Activated T-cell treated with anti-CD3 and anti-CD28 coated beads for 48 hours (primary cell): ENCODE results near the gene ACOD1.
"Not testable (repeated sequence)": the region's sequence is repeated elsewhere in the genome, so short reads cannot be mapped to it uniquely, and the experiment has no call there.

ENCODE experiments used
- DNase-seq: peaks from one replicate; pipeline ENCODE4 v3.0.0-alpha.2; 2020; ENCODE audit warnings: low read depth

The ACOD1 gene

DNA sequence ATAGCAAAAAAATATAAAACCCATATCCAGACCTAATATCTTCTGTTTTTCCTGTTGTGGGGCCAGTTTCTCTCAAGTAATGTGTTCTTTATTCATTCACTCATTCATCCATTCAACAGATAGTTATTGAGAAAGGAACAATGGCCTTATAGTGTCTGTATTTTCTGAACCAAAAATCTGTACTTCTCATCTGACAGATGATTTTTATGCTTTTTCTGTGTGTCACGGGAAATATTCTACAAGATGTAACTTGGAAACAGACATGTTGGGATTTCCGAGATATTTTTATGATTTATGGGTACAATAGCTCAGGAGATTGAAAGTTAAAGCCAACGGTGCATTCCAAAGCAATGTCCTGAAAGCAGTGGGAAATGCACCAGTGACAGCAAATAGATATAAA lies 5.7 kb downstream of the ACOD1 start:
- no peak for DNase-seq

DNA sequence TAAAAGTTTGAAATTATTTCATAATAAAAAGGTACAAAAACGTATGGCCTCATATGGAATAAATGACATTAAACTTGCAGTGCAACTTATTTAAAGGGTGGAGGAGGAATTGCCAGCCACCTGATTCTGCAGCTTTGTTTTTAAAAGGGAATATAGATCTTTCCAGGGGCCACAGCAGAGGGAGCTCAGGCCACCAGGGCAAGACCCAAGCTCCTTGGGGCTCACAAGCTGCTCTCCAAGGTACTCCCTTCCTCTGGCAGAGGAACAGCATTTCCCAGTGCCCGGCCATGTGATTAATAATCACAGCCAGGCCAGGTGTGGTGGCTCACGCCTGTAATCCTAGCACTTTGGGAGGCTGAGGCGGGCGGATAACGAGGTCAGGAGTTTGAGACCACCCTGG lies 6.2 kb downstream of the ACOD1 start:
- no peak for DNase-seq

GRCh38 chr13:76955193-76955592 lies 6.9 kb downstream of the ACOD1 start:
- DNase-seq: no peak

- DNase-seq: no peak
Observed at GRCh38 chr13:76955661-76956060, 7.3 kb downstream of the ACOD1 start.

DNA sequence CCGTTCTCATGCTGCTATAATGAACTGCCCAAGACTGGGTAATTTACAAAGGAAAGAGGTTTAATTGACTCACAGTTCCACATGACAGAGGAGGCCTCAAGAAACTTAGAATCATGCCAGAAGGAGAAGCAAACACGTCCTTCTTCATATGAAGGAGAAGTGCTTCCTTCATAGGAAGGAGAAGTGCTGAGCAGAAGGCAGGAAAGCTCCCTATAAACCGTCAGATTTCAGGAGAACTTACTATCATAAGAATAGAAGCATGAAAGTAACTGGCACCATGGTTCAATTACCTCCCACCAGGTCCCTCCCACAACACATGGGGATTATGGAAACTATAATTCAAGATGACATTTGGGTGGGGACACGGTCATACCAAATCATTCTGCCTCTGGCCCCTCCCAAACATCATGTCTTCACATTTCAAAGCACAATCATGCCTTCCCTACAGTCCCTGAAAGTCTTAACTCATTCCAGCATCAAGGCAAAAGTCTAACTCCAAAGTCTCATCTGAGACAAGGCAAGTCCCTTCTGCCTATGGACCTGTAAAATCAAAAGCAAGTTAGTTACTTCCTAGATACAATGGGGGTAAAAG lies 10.6 kb downstream of the ACOD1 start:
- no peak for DNase-seq

DNA sequence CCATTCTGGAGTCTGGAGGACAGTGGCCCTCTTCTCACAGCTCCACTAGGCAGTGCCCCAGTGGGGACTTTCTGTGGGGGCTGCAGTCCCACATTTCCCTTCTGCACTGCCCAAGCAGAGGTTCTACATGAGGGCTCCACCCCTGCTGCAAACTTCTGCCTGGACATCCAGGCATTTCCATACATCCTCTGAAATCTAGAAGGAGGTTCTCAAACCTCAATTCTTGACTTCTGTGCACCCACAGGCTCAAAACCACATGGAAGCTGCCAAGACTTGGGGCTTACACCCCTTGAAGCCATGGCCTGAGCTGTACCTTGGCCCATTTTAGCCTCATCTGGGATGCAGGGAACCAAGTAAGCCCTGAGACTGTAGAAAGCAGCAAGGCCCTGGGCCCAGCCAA lies 11.4 kb downstream of the ACOD1 start:
- DNase-seq: not testable (repeated sequence)

GRCh38 chr13:76965759-76966421 lies 17.6 kb downstream of the ACOD1 start:
- DNase-seq: no peak

DNA sequence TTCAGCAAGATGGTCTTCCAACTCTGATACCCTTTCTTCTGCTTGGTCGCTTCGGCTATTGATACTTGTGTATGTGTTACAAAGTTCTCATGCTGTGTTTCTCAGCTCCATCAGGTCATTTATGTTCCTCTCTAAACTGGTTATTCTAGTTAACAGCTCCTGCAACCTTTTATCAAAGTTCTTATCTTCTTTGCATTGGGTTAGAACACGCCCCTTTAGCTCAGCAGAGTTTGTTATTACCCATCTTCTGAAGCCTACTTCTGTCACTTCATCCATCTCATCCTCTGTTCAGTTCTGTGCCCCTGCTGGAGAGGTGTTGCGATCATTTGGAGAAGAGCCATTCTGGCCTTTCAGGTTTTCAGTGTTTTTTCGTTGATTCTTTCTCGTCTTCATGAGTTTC lies 18.7 kb downstream of the ACOD1 start:
- DNase-seq: no peak

DNA sequence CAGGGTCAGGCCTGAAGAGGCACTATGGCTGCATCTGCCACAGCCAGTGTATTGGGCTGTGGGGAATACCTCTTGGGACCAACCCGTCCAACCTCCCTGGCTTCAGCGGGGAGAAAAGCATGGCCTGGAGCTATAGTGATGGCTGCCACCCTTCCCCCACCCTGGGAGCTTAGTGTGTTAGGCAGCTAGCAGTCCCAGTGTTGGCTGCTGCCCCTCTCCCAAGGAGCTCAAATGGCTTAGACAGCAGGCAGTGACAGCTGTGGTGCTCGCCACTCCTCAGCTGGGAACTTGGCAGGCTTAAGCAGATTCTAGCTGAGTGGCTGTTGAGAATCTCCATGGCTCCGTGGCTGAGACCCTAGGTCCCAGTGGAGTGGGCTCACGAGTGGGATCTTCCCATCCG lies 19.7 kb downstream of the ACOD1 start:
- DNase-seq: no peak

DNA sequence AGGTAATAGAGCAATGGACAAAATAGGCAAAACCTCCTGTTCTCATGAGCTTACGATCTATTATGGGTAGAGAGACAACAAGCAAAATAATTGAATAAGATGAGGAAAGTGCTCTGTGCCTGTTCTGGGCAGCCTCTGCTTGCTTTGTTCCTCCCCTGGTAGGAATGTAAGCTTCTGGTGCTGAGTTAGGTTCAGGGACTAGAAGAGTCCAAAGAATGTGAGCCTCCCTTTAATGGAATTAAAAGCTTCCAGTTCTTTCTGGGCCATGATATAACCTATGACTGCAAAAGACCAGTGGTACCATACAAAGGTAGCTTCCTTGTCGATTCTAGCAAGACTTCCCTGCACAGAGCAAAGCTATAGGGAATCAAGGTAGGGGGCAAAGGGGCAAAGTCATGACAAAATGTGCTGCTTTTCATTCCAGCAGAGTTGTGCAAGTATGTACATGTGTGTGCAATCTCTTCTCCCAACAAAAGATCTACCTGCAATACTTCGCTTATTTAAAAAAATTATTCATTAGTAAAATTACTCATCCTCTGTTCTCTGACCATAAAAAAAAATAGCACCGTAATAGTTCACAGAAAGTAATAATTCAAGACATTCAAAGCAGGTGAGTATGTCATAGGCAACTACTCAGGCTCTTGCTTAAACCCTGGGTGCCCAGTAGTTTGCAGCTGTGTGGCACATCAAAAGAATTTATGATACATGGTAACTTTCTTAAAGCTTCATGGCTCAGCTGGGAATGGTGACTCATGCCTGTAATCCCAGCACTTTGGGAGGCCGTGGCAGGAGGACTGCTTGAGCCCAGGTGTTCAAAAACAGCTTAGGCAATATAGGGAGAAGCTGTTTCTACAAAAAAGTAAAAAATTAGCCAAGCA lies 21.4 kb downstream of the ACOD1 start:
- no peak for DNase-seq

GRCh38 chr13:76971215-76971614 lies 22.9 kb downstream of the ACOD1 start:
- DNase-seq: no peak

DNA sequence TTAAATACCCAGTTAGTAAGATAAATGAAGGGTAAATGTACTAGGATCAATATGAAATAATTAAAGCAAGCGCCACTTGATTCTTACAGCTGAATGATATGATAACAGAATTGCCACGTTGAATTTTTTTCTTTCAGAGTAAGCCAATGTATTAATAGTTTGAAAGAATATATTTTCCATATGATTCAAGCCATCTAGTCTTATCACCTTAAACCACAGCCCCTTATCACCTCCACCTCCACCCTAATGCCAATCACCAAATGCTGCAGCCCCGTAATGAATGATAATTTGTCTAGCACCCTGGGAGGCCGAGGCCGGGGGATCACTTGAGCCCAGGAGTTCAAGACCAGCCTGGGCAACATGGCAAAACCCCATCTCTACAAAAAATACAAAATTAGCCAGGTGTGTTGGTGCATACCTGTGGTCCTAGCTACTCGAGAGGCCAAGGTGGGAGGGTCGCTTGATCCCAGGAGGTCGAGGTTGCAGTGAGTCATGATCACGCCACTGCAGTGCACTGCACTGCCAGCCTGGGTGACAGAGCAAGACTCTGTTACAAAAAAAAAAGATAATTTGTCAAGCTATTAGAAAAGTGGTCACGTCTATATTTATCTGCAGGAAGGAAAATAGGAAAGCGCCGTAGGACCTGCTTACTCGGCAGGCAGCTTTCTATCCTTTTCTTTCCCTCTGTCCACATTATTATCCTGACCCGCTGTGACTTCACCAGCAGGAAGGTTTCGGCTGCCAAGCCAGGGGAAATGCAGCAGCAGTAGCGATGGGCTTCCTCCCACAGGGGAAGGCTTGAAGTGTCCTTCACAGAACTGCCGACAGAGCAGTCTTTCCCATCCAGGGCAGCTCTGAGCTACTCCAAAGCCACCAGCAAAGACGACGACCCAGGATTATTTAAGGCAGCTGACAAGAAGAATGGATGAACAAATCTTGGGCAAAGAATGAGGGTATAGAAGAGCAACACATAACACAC lies 23.8 kb downstream of the ACOD1 start:
- DNase-seq: no peak

DNA sequence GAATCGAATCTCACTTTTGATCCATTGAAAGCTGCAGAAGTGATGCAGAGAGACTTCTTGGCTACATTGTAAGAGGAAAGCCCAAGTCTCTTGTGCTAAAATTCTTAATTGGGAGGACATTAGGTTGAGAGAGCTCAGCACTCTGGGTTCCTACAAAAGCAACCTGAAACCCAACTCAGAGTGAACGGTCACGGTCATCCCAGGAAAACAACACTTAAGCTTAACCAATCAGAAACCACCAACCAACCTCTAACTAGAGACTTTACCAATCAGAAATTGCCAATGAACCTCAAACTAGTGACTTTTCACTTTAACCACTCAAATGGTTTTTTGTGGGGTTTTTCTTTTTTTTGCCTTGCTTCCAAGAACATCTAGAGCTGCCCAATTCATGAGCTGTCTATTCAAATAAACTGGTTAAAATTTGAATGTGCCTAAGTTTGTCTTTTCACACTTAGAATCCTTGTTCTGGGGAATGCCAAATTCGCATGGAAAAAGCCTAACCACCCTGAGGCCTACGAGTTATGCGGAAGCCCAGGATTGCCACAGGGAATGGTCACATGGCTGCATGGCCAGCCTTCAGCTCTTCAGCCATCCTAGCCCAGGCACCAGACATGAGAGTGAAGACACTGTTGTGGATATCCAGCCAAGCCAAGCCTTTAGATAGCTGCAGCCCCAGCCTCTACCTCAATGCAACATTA lies 25.8 kb downstream of the ACOD1 start:
- DNase-seq: no peak

DNA sequence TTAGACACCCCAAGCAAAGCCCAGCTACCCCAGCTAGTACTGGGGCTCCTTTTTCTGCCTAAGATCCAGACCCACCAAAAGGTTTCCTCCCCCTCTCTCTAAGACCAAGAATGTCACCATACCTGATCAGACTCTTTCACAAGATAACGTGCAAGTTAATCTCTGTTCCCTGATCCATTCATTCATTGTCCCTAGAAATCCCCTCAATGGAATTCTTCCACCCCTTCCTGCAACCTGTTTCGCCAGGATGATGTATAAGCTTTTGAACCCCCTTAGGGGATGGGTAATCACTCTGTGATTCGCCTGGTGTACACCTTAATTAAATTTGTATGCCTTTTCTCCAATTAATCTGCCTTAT lies 26.3 kb downstream of the ACOD1 start:
- no peak for DNase-seq

DNA sequence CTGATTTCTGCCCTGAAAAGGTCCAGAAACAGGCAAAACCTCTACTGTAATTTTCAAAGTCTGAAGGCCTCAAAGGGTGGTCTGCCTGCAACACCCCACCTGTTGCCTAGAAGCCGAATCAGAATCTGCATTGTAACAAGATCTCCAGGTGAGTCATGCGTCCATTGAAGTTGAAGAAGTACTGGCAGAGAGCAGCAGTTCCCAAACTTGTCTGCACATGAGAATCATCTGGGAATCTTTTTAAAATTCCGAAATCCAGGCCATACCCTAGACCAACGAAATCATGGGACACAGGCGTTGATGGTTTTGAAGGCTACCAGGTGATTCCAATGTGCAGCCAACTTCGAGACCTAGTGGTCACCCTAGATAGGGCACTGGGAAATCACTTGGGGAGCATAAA lies 27.6 kb downstream of the ACOD1 start:
- DNase-seq: no peak

GRCh38 chr13:76976490-76976889 lies 28.2 kb downstream of the ACOD1 start:
- no peak for DNase-seq

GRCh38 chr13:76976929-76977328 lies 28.6 kb downstream of the ACOD1 start:
- no peak for DNase-seq

DNA sequence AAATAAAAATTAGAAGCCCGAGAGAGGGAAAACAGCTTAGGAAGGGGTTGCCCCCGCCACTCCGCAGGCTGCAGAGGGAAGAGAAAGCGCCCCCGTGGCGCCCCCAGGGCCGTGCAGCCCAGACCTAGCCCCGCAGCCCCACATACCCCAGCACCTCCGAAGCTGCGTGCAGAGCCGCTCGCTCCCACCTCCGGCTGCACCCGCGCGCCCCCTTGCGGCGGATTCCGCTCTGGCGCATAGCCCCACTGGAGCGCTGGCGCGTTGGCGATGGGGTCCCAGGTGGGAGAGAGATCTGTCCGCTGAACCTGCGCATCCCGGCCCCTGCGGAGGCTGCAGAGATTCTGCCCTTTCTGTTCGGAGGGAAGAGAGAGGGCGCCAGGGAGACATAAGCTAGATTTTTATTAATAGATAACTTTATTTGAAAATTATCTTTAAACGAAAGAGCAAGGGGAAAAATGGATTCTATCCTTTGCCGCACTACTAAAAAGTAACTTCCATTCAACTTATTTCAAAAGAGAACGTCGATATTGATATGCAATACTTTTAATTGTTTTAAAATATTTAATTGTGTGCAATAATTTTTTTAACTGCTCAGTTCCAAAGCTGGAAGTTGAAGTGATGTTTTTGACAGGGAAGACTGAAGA lies 31.9 kb downstream of the ACOD1 start:
- peak; percentile 86 for DNase-seq

- no peak for DNase-seq
Observed at GRCh38 chr13:76982061-76982460, 33.8 kb downstream of the ACOD1 start.

DNA sequence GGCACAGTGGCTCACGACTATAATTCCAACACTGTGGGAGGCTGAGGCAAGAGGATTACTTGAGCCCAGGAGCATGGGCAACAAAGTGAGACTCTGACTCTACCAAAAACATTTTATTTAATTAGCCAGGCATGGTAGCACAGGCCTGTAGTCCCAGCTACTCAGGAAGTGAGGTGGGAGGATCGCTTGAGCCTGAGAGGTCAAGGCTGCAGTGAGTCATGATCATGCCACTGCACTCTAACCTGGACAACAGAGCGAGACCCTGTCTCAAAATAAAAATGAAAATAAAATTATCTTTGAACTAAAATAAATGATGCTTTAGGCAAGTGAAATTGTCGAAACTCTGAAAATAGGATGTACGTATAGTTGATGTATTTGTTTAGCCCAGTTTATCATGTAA lies 35.4 kb downstream of the ACOD1 start:
- no peak for DNase-seq

- peak; percentile 65 for DNase-seq
Observed at GRCh38 chr13:76991432-76991795, 43.1 kb downstream of the ACOD1 start.
